ENCODE results near the gene GABBR2.

DNA sequence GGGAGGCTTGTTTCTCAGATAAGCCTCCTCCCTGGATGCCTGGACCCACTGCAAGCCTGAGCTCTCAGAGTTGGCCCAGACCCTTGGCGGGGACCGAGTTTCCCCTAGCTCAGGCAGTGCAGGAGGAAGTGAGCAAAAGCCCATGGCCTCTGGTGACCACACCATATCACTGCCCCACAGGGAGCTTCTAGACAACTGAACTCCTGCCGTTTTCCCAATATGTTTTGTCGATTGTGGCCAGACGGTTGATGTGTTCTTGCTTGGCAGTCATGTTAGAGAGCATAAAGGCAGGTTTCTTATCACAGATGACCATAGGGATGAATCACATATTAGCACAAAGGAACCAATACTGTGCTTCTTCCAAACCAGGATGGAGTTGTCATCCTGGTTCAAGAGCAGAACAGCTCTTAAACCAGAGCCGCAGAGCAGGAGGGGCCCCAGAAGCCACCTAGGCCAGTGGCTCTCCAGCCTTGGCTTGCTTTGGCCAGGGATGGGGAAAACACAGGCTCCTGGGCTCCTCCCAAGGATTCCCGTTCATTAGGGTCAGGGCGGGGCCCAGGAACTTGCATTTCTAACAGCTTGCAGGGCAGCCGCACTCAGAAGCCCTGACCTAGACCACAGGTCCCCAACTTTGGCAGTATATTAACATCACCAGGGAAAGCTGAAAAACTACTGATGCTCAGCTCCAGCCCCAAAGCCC lies 340.2 kb downstream of the GABBR2 start:
- TF ChIP-seq, protein P1, sequence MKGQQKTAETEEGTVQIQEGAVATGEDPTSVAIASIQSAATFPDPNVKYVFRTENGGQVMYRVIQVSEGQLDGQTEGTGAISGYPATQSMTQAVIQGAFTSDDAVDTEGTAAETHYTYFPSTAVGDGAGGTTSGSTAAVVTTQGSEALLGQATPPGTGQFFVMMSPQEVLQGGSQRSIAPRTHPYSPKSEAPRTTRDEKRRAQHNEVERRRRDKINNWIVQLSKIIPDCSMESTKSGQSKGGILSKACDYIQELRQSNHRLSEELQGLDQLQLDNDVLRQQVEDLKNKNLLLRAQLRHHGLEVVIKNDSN (IDR thresholded peaks at IDR 0.05), result no peak
- TF ChIP-seq ZBTB7A (IDR thresholded peaks at IDR 0.05; ENCODE audit: low read depth) (no peak), RAD21 (IDR thresholded peaks at IDR 0.05; ENCODE audit: low read depth) (no peak)
